GM12878 (cell line): ENCODE results near the gene FOXK1. TPM values are rescaled to one million over a fixed set of nuclear protein-coding genes. Genes with fewer than 3 reads are reported as not detected.

Experiments
- ATAC-seq: fragments of 200-7000 bp; cut with Tn5 transposase; 3 replicates; pipeline ENCODE4 v1.9.1; 2020; ENCODE audit warnings: mild to moderate bottlenecking, moderate library complexity
- BruUV-seq: library from RNA; stranded (reverse); fragments of 400-500 nt; replicated peaks from 2 replicates; lab custom pipeline; 2021; lab: Mats Ljungman, UMichigan
- CTCF ChIA-PET: fragments of 300-600 bp; sonication (Branson Sonifier 250); formaldehyde crosslinking; extraction: SDS; loops from one replicate; lab custom pipeline; 2021; ENCODE audit warnings: inconsistent platforms; lab: Yijun Ruan, JAX
- POLR2A ChIA-PET: fragments of 350-600 bp; formaldehyde crosslinking; extraction: SDS; loops from one replicate; lab custom pipeline; 2021; ENCODE audit warnings: inconsistent platforms; lab: Charles Lee
- RAD21 ChIA-PET: fragments of 300-600 bp; sonication (Branson Sonifier 250); formaldehyde crosslinking; loops from one replicate; lab custom pipeline; 2023; ENCODE audit warnings: antibody characterized with exemption; ENCODE audit not compliant: unreplicated experiment; lab: Charles Lee
- SMC1A ChIA-PET: fragments of 300-600 bp; sonication (Branson Sonifier 250); formaldehyde crosslinking; loops from one replicate; lab custom pipeline; 2023; ENCODE audit not compliant: unreplicated experiment, uncharacterized antibody; lab: Charles Lee
- DNase-seq: peaks from one replicate; pipeline ENCODE4 v3.0.0-alpha.2; 2011; ENCODE audit warnings: low read depth, low spot score
- FAIRE-seq: peaks from 3 replicates; lab custom pipeline; 2011; peaks lifted over from hg19 to GRCh38; lab: Jason Lieb, UNC
- H2AFZ ChIP-seq: 2 replicates; pipeline ENCODE4 v1.6.0; 2011; ENCODE audit warnings: low read depth, low read length, control low read depth; ENCODE audit not compliant: control insufficient read depth
- H3K27ac ChIP-seq: 2 replicates; pipeline ENCODE4 v1.5.1; 2011; ENCODE audit warnings: control low read depth; ENCODE audit not compliant: control insufficient read depth, insufficient read depth
- H3K27me3 ChIP-seq, 2 experiments: replicated peaks in 1 of 2; 2 replicates each; pipeline versions ENCODE4 v1.6.0 to v1.6.1; 2011; ENCODE audit warnings: low read length in 1 of 2; ENCODE audit not compliant: control insufficient read depth in 2 of 2, insufficient read depth in 2 of 2
- H3K36me3 ChIP-seq, 2 experiments: 2 replicates each; pipeline ENCODE4 v1.5.1; 2011; ENCODE audit warnings: low read length in 1 of 2; ENCODE audit not compliant: control insufficient read depth in 2 of 2, insufficient read depth in 2 of 2
- H3K4me1 ChIP-seq: 2 replicates; pipeline ENCODE4 v1.6.1; 2011; ENCODE audit warnings: mild to moderate bottlenecking, low read length, moderate library complexity, mixed read lengths; ENCODE audit not compliant: control insufficient read depth, insufficient read depth
- H3K4me2 ChIP-seq: 2 replicates; pipeline ENCODE4 v1.6.0; 2011; ENCODE audit warnings: control low read depth; ENCODE audit not compliant: control insufficient read depth, insufficient read depth
- H3K4me3 ChIP-seq: fragments of 200-600 bp; sonication (generic); 2 replicates; pipeline ENCODE4 v1.5.1; 2016
- H3K79me2 ChIP-seq: 2 replicates; pipeline ENCODE4 v1.6.0; 2011; ENCODE audit warnings: low read length; ENCODE audit not compliant: control insufficient read depth, insufficient read depth
- H3K9ac ChIP-seq: 2 replicates; pipeline ENCODE4 v1.8.0; 2011; ENCODE audit warnings: low read length, control low read depth, mixed read lengths; ENCODE audit not compliant: control insufficient read depth, insufficient read depth
- H3K9me3 ChIP-seq: replicated peaks from 3 replicates; pipeline ENCODE4 v1.5.1; 2011; ENCODE audit warnings: mild to moderate bottlenecking, low read length; ENCODE audit not compliant: control insufficient read depth, insufficient read depth
- H4K20me1 ChIP-seq: 2 replicates; pipeline ENCODE4 v1.6.0; 2011; ENCODE audit not compliant: control insufficient read depth, insufficient read depth
- BCL11A ChIP-seq: IDR thresholded peaks from 2 replicates; pipeline ENCODE4 v1.6.1; 2011; ENCODE audit warnings: low read depth, low read length
- BCL3 ChIP-seq: IDR thresholded peaks from 2 replicates; pipeline ENCODE4 v1.6.1; 2011; ENCODE audit warnings: borderline replicate concordance, low read depth, mild to moderate bottlenecking, moderate library complexity, low read length; ENCODE audit not compliant: insufficient read depth, poor library complexity, severe bottlenecking
- DPF2 ChIP-seq: fragments of 450-650 bp; IDR thresholded peaks from 2 replicates; pipeline ENCODE4 v1.6.1; 2017; ENCODE audit warnings: mild to moderate bottlenecking
- ETV6 ChIP-seq, 2 experiments: fragments of 450-650 bp in 1 of 2; IDR thresholded peaks in 1 of 2; conservative IDR thresholded peaks in 1 of 2; 2 replicates each; pipeline ENCODE4 v1.6.1; 2014; ENCODE audit warnings: antibody characterized with exemption in 1 of 2, borderline replicate concordance in 1 of 2, low read depth in 1 of 2, mild to moderate bottlenecking in 1 of 2, moderate library complexity in 1 of 2
- IKZF2 ChIP-seq, 2 experiments: fragments of 450-650 bp; IDR thresholded peaks; 2 replicates each; pipeline ENCODE4 v1.6.1; 2017; ENCODE audit warnings: mild to moderate bottlenecking in 2 of 2, moderate library complexity in 2 of 2
- KLF5 ChIP-seq: fragments of 450-650 bp; IDR thresholded peaks from 2 replicates; pipeline ENCODE4 v1.6.1; 2014; ENCODE audit warnings: mild to moderate bottlenecking; ENCODE audit not compliant: partially characterized antibody
- MXI1 ChIP-seq: fragments of 150-350 bp; IDR thresholded peaks from 2 replicates; pipeline ENCODE4 v1.6.1; 2011; ENCODE audit warnings: low read depth, mild to moderate bottlenecking, inconsistent platforms, low read length, improper control_type of control experiment
- PAX5 ChIP-seq: IDR thresholded peaks from 2 replicates; pipeline ENCODE4 v1.6.1; 2011; ENCODE audit warnings: low read depth, low read length, borderline replicate concordance
- POLR2AphosphoS2 ChIP-seq: IDR thresholded peaks from 2 replicates; pipeline ENCODE4 v1.6.1; 2011; ENCODE audit warnings: low read depth, mild to moderate bottlenecking, low read length, improper control_type of control experiment, moderate library complexity
- SKIL ChIP-seq: fragments of 450-650 bp; IDR thresholded peaks from 2 replicates; pipeline ENCODE4 v1.6.1; 2017; ENCODE audit warnings: mild to moderate bottlenecking, low read depth, inconsistent platforms; ENCODE audit not compliant: poor library complexity, severe bottlenecking
- SMC3 ChIP-seq: IDR thresholded peaks from 2 replicates; pipeline ENCODE4 v1.6.1; 2011; ENCODE audit warnings: low read length, improper control_type of control experiment, borderline replicate concordance
- SRF ChIP-seq, 2 experiments: IDR thresholded peaks; 2 replicates each; pipeline ENCODE4 v1.6.1; 2011; ENCODE audit warnings: low read depth in 2 of 2, low read length in 2 of 2, mild to moderate bottlenecking in 1 of 2, moderate library complexity in 1 of 2
- TCF12 ChIP-seq: IDR thresholded peaks from 2 replicates; pipeline ENCODE4 v1.6.1; 2011; ENCODE audit warnings: low read depth, mild to moderate bottlenecking, low read length
- ZNF622 ChIP-seq: fragments of 450-650 bp; IDR thresholded peaks from 2 replicates; pipeline ENCODE4 v1.6.1; 2017; ENCODE audit warnings: mild to moderate bottlenecking, inconsistent platforms
- WGBS: methylation state at CpG from one replicate; pipeline ENCODE4 v1.1.6; 2016; ENCODE audit warnings: low lambda C conversion rate; ENCODE audit not compliant: insufficient replicate concordance, insufficient coverage; ENCODE audit errors: missing lambda C conversion rate; 5-methylcytosine and 5-hydroxymethylcytosine counted together
- in situ Hi-C: fragments of 300-500 bp; cut with MboI; formaldehyde crosslinking; loops from 9 replicates; pipeline ENCODE4 v1.14.3; 2018; ENCODE audit warnings: mixed read lengths
- intact Hi-C: fragments of 100-400 bp; cut with micrococcal nuclease; formaldehyde crosslinking; loops from one replicate; pipeline ENCODE4 v1.14.2; 2022; ENCODE audit not compliant: unreplicated experiment
- polyA plus RNA-seq, 11 experiments: library from polyadenylated mRNA; depleted of rRNA in 4 of 11; unstranded in 6 of 11; stranded (reverse) in 5 of 11; fragments of >200 nt; fragmentation: Nextera tagmentation in 4 of 11; fragmentation: Illumina TruSeq in 1 of 11; extraction: Ambion mirVana in 4 of 11; extraction: Trizol in 1 of 11; gene quantifications; 1 replicate in 1 of 11; 2 replicates in 10 of 11; pipeline versions ENCODE4 v1.2.1 to v1.2.3, GENCODE V29; 2011 to 2016; ENCODE audit warnings: inconsistent platforms in 2 of 11, missing spikeins in 2 of 11, low read depth in 1 of 11
- total RNA-seq, 4 experiments: library from RNA; depleted of rRNA in 3 of 4; stranded (reverse); fragments of >200 nt in 3 of 4; fragmentation: Illumina TruSeq in 1 of 4; extraction: Trizol in 1 of 4; gene quantifications; 2 replicates each; pipeline versions ENCODE4 v1.2.1 to v1.2.3, GENCODE V29; 2013 to 2021
- TF ChIP-seq, protein P1 (sequence below): IDR thresholded peaks from 2 replicates; pipeline ENCODE4 v1.6.1; 2012; ENCODE audit warnings: mild to moderate bottlenecking, low read depth, low read length

Gene FOXK1
- total and polyA plus RNA-seq, 10 of the 15 experiments (the other 5 are each of a cell fraction or from before 2014, with no cell fraction given), result 0.24 to 31.8 (median 4.5) TPM

GRCh38 chr7:4683043-4683883 lies 1.2 kb downstream of the FOXK1 start:
- ChIA-PET RAD21 (interaction anchor here (0.6 to 2.7 kb wide), 8 partner anchors 37 to 70 kb away, joined by 3 to 14 read pairs (median 4); no protein-coding TSS in a partner anchor), SMC1A (interaction anchor here (0.5 to 2.4 kb wide), 5 partner anchors 30 to 65 kb away, joined by 3 to 7 read pairs (median 4); no protein-coding TSS in a partner anchor), CTCF (interaction anchor here (0.6 to 1.7 kb wide), 6 partner anchors 30 to 92 kb away, joined by 3 to 6 read pairs (median 3); partner anchors contain the start of gene AP5Z1), POLR2A (interaction anchor here (0.6 to 3.2 kb wide), 7 partner anchors 9 to 1798 kb away, joined by 3 to 24 read pairs (median 5); no protein-coding TSS in a partner anchor)
- H3K27ac ChIP-seq, result peak overlapping the region; percentile 95
- H2AFZ ChIP-seq, result no peak overlapping the region; the same call in 1 of the 2 replicates
- in situ Hi-C loops, result no loop called here
- H3K79me2 ChIP-seq, result peaks cover 52% of the 10 kb centered on the region
- H3K9me3 ChIP-seq, result no peaks in the 10 kb centered on the region
- no peaks in the 10 kb centered on the region for H3K27me3 ChIP-seq
- DNase-seq, result no peak
- no peaks in the 10 kb centered on the region for H3K36me3 ChIP-seq
- peaks cover 11% of the 10 kb centered on the region for H3K4me1 ChIP-seq
- ATAC-seq, result peak; percentile 61
- 0% methylated on average over 9 of the region's 23 CpGs for WGBS
- H4K20me1 ChIP-seq, result no peaks in the 10 kb centered on the region
- intact Hi-C loops, result no loop called here
- BruUV-seq, result TSS peak; percentile 93
- FAIRE-seq, result no peak
- peak overlapping the region; percentile 96 for H3K4me2 ChIP-seq
- peak overlapping the region; percentile 95 for H3K9ac ChIP-seq
- H3K4me3 ChIP-seq, result peak overlapping the region; percentile 95
- TF ChIP-seq BCL11A (no peak), KLF5 (no peak), TCF12 (0 out of 2 replicates have a peak, but pooled peaks have one; percentile 5), DPF2 (no peak), SKIL (no peak), MXI1 (0 out of 2 replicates have a peak, but pooled peaks have one; percentile 28), ZNF622 (no peak), SRF (IDR thresholded peaks at IDR 0.05; ENCODE audit: low read depth in 2 of 2, low read length in 2 of 2) (no peak), ETV6 (conservative IDR thresholded peaks at IDR 0.05 in 1 of 2, IDR thresholded peaks at IDR 0.05 in 1 of 2; ENCODE audit: borderline replicate concordance in 1 of 2, low read depth in 1 of 2) (no peak), POLR2AphosphoS2 (no peak), PAX5 (peak; percentile 54; the same call in 1 of the 2 replicates), BCL3 (no peak), IKZF2 (IDR thresholded peaks at IDR 0.05) (peak in 1 of 2 experiments; percentile 40; a peak in 1 of 4 replicates), SMC3 (no peak)
- TF ChIP-seq, protein P1, sequence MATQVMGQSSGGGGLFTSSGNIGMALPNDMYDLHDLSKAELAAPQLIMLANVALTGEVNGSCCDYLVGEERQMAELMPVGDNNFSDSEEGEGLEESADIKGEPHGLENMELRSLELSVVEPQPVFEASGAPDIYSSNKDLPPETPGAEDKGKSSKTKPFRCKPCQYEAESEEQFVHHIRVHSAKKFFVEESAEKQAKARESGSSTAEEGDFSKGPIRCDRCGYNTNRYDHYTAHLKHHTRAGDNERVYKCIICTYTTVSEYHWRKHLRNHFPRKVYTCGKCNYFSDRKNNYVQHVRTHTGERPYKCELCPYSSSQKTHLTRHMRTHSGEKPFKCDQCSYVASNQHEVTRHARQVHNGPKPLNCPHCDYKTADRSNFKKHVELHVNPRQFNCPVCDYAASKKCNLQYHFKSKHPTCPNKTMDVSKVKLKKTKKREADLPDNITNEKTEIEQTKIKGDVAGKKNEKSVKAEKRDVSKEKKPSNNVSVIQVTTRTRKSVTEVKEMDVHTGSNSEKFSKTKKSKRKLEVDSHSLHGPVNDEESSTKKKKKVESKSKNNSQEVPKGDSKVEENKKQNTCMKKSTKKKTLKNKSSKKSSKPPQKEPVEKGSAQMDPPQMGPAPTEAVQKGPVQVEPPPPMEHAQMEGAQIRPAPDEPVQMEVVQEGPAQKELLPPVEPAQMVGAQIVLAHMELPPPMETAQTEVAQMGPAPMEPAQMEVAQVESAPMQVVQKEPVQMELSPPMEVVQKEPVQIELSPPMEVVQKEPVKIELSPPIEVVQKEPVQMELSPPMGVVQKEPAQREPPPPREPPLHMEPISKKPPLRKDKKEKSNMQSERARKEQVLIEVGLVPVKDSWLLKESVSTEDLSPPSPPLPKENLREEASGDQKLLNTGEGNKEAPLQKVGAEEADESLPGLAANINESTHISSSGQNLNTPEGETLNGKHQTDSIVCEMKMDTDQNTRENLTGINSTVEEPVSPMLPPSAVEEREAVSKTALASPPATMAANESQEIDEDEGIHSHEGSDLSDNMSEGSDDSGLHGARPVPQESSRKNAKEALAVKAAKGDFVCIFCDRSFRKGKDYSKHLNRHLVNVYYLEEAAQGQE, result no peak
